ENCODE results near the gene NPC1L1. TPM values are rescaled to one million over a fixed set of nuclear protein-coding genes. Genes with fewer than 3 reads are reported as not detected.

NPC1L1 gene
- total and polyA plus RNA-seq, 7 donors, result 0.03 to 0.28 (median 0.17) TPM; not detected in 3

GRCh38 chr7:44482502-44483485, 58.3 kb downstream of the NPC1L1 start:
- TF ChIP-seq CTCF (IDR thresholded peaks at IDR 0.05), result no peak
- intact Hi-C loops (cut with DNase I), result no loop called here
- Histone ChIP-seq H3K27me3 (ENCODE audit: insufficient read depth in 3 of 3, low read length in 2 of 3) (no peaks in the 10 kb centered on the region), H3K36me3 (ENCODE audit: insufficient read depth in 1 of 2, low read depth in 1 of 2) (peaks cover 12 to 69% of the 10 kb centered on the region in 2 donors), H3K27ac (no peak overlapping the region), H3K4me3 (no peak overlapping the region), H3K9me3 (no peaks in the 10 kb centered on the region), H3K4me1 (peaks cover 45% of the 10 kb centered on the region)
- 97 to 100% (median 99%) methylated on average over 2 of the region's 2 CpGs for WGBS, 3 donors
- DNase-seq, result no peak
- no peak for ATAC-seq

- intact Hi-C loops (cut with DNase I), result loop anchor here (1.0 to 5.0 kb wide), 6 partner anchors 79 to 237 kb away; no protein-coding TSS in a partner anchor
- Histone ChIP-seq H3K27ac (no peak overlapping the region), H3K27me3 (ENCODE audit: insufficient read depth in 3 of 3, low read length in 2 of 3) (no peaks in the 10 kb centered on the region), H3K4me1 (peaks cover 16% of the 10 kb centered on the region), H3K4me3 (no peak overlapping the region), H3K9me3 (no peaks in the 10 kb centered on the region), H3K36me3 (ENCODE audit: insufficient read depth in 1 of 2, low read depth in 1 of 2) (peaks cover 7 to 61% of the 10 kb centered on the region in 2 donors)
- no peak for TF ChIP-seq CTCF (IDR thresholded peaks at IDR 0.05)
- no peak for DNase-seq
- 94 to 97% (median 94%) methylated on average over 8 of the region's 8 CpGs for WGBS, 3 donors
- ATAC-seq, result no peak
Measured at GRCh38 chr7:44477938-44478337, 63.2 kb downstream of the NPC1L1 start.

GRCh38 chr7:44477063-44477830, 63.9 kb downstream of the NPC1L1 start:
- Histone ChIP-seq H3K27ac (no peak overlapping the region), H3K9me3 (no peaks in the 10 kb centered on the region), H3K4me1 (peaks cover 23% of the 10 kb centered on the region), H3K4me3 (no peak overlapping the region), H3K36me3 (ENCODE audit: insufficient read depth in 1 of 2, low read depth in 1 of 2) (peaks cover 7 to 55% of the 10 kb centered on the region in 2 donors), H3K27me3 (ENCODE audit: insufficient read depth in 3 of 3, low read length in 2 of 3) (no peaks in the 10 kb centered on the region)
- 26 to 32% (median 27%) methylated on average over 6 of the region's 6 CpGs for WGBS, 3 donors
- peak; percentile 94 to 96 (median 96) for ATAC-seq
- intact Hi-C loops (cut with DNase I), result loop anchor here (1.0 to 5.0 kb wide), 6 partner anchors 78 to 236 kb away; no protein-coding TSS in a partner anchor
- DNase-seq, result peak; percentile 49 to 71
- TF ChIP-seq CTCF (IDR thresholded peaks at IDR 0.05), result peak; percentile 95

GRCh38 chr7:44476313-44476712, 64.8 kb downstream of the NPC1L1 start:
- 83 to 91% (median 85%) methylated on average over 5 of the region's 5 CpGs for WGBS, 3 donors
- H3K9me3 ChIP-seq, result no peaks in the 10 kb centered on the region
- no peak overlapping the region for H3K27ac ChIP-seq
- H3K4me3 ChIP-seq, result no peak overlapping the region
- H3K4me1 ChIP-seq, result peaks cover 30% of the 10 kb centered on the region
- H3K27me3 ChIP-seq (ENCODE audit: insufficient read depth in 3 of 3, low read length in 2 of 3), result no peaks in the 10 kb centered on the region
- DNase-seq (no peak), ATAC-seq (no peak)
- H3K36me3 ChIP-seq (ENCODE audit: insufficient read depth in 1 of 2, low read depth in 1 of 2), result peaks cover 6 to 46% of the 10 kb centered on the region in 2 donors
- intact Hi-C loops (cut with DNase I), result loop anchor here (2.0 to 5.0 kb wide), 3 partner anchors 102 to 236 kb away; no protein-coding TSS in a partner anchor
- no peak for TF ChIP-seq CTCF (IDR thresholded peaks at IDR 0.05)
